GM06990 (cell line): ENCODE measurements around the gene AGL.
A peak's percentile ranks its signal among the peaks of the same experiment; 100 is the strongest.
"Not testable (repeated sequence)": the region's sequence is repeated elsewhere in the genome, so short reads cannot be mapped to it uniquely, and the experiment has no call there.

Experiments used
- DNase-seq: peaks from one replicate; pipeline ENCODE4 v3.0.0-alpha.2; 2011; ENCODE audit not compliant: insufficient read length; ENCODE audit errors: extremely low read depth
- H3K27me3 ChIP-seq: replicated peaks from 2 replicates; pipeline ENCODE4 v1.6.0; 2011; ENCODE audit warnings: low read length; ENCODE audit not compliant: control insufficient read depth, insufficient read depth
- H3K36me3 ChIP-seq: 2 replicates; pipeline ENCODE4 v1.5.1; 2011; ENCODE audit warnings: low read length; ENCODE audit not compliant: control insufficient read depth, insufficient read depth
- H3K4me3 ChIP-seq: replicated peaks from 2 replicates; pipeline ENCODE4 v1.5.1; 2011; ENCODE audit warnings: low read depth, mild to moderate bottlenecking, control low read depth, low read length
- TF ChIP-seq, protein P1 (sequence below): IDR thresholded peaks from 2 replicates; pipeline ENCODE4 v1.5.1; 2011; ENCODE audit warnings: low read length, control low read depth, mild to moderate bottlenecking, inconsistent platforms; ENCODE audit not compliant: insufficient read depth, poor library complexity, severe bottlenecking

AGL gene

DNA sequence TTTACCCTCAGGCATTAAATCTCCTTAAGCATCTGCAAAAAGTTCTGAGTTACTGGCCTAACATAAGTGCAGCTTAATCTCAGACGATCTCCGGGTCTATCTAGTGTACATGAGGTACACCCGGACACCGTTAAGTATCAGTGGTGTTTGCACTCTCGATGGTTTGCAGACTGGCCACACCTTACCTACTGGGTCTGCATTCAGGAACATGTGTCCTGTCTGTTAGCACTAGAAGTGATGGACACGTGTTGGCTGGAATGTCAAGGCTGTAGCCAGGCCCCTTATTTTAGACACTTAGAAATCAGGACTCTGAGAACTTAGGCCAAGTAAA lies 783 bp upstream of the AGL start:
- H3K27me3 ChIP-seq, result no peaks in the 10 kb centered on the region
- no peak for DNase-seq
- TF ChIP-seq, protein P1, sequence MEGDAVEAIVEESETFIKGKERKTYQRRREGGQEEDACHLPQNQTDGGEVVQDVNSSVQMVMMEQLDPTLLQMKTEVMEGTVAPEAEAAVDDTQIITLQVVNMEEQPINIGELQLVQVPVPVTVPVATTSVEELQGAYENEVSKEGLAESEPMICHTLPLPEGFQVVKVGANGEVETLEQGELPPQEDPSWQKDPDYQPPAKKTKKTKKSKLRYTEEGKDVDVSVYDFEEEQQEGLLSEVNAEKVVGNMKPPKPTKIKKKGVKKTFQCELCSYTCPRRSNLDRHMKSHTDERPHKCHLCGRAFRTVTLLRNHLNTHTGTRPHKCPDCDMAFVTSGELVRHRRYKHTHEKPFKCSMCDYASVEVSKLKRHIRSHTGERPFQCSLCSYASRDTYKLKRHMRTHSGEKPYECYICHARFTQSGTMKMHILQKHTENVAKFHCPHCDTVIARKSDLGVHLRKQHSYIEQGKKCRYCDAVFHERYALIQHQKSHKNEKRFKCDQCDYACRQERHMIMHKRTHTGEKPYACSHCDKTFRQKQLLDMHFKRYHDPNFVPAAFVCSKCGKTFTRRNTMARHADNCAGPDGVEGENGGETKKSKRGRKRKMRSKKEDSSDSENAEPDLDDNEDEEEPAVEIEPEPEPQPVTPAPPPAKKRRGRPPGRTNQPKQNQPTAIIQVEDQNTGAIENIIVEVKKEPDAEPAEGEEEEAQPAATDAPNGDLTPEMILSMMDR, result no peak

DNA sequence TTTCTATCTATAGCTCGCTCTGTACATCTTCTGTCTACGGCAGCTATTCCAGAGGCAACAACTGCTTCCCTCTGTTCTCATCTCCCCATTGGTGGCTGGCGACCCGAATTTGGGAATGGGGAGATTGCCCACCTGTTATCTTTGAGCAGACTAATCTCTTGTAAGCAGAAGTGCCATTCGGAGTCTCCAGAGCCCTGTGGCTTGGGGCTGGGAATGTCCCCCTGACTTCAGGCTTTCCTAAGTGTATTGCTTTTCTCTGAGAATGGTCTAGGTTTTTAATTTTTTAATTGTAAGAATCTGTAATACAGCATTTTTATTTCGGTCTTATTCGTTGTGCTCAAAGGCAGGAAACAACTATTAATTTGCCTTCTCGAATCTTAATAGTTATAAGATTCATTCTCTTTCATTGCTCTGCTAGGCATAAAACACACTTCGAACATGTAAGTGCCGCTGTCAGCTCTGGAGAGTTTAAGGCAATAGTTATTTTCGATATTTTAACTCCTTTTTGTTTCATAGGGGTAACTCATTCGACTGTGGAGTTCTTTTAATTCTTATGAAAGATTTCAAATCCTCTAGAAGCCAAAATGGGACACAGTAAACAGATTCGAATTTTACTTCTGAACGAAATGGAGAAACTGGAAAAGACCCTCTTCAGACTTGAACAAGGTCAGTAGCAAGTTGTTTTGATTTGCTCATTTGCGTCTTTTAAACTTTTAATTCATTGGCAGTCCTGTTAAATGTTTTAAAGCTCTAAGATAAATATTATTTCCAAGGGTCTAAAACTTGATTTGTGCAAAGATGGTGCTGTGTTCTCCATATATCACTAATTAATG lies 514 bp downstream of the AGL start:
- H3K4me3 ChIP-seq, result peak overlapping the region; percentile 80
- TF ChIP-seq, protein P1, result no peak
- H3K36me3 ChIP-seq, result no peaks in the 10 kb centered on the region
- no peak for DNase-seq
- no peaks in the 10 kb centered on the region for H3K27me3 ChIP-seq

More for the DNA sequence above, 783 bp upstream of the AGL start:
- no peaks in the 10 kb centered on the region for H3K36me3 ChIP-seq
- peak overlapping the region; percentile 80 for H3K4me3 ChIP-seq

DNA sequence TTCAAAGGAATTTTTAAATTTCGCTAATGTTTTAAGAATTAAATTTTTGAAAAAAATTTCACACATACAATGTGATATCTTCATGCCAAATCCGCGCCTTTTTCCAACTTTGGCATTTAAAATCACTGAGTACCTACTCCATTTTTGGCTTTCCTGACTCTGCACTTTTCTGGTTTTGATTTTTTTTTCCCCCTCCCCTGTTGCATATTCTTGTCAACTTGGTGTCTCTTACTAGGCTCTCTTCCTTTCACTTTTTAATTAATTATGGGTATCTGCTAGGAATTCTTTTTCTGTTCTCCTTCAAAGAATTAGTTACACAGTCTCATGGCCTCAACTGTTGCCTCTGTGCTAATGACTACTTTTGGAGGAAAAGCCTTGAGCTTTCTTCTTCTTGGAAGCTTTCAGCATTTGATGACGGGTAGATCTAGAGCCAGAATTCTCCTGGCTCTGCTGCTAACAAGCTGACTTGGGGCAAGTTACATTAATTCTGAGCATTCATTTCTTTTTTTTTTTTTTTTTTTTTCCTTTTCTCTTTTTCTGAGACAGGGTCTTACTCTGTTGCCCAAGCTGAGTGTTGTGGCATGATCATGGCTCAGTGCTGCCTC lies 1.8 kb downstream of the AGL start:
- TF ChIP-seq, protein P1, result no peak
- Histone ChIP-seq H3K36me3 (no peaks in the 10 kb centered on the region), H3K4me3 (no peak overlapping the region), H3K27me3 (no peaks in the 10 kb centered on the region)
- no peak for DNase-seq

DNA sequence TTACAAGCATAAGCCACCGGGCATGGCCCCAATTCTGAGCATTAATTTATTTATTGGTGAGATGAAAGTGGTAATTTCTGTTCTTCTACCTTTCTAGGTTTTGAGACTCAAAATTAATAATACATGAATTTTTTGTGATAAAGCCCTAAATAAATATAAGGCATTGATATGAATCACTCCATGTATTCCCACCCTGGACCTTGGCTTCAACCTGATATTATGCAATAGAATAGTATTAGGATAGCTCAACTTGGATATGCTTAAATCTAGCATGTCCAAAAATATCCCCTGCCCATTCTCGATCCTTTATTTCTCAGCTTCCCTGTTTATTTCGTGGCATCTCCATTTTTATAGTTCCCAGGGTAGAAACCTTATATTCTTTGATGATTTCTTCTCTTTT lies 2.5 kb downstream of the AGL start:
- TF ChIP-seq, protein P1, result no peak
- H3K27me3 ChIP-seq, result no peaks in the 10 kb centered on the region
- no peak for DNase-seq
- H3K4me3 ChIP-seq, result no peak overlapping the region
- no peaks in the 10 kb centered on the region for H3K36me3 ChIP-seq

DNA sequence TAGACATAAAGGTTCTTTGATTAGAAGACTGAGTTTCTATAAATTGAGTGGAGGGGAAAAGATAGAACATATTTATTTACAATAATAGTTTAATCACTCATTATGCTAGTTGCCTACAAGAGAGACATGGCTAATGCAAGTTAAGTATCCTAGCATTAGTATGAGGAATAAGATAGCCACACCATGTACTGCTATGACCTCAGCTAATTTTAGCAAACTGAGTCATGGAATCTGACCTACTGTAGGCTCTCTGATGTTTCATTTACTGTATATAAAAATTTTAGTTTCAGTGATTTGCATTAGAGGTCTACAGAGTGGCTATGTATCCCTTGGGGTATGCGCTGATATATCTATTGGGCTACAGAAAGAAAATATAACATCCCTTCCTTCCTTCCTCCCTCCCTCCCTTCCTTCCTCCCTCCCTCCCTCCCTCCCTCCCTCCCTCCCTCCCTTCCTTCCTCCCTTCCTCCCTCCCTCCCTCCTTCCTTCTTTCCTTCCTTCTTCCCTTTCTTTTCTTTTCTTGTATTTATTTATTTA lies 5.8 kb downstream of the AGL start:
- TF ChIP-seq, protein P1, result no peak
- Histone ChIP-seq H3K4me3 (no peak overlapping the region), H3K27me3 (no peaks in the 10 kb centered on the region), H3K36me3 (no peaks in the 10 kb centered on the region)
- no peak for DNase-seq

DNA sequence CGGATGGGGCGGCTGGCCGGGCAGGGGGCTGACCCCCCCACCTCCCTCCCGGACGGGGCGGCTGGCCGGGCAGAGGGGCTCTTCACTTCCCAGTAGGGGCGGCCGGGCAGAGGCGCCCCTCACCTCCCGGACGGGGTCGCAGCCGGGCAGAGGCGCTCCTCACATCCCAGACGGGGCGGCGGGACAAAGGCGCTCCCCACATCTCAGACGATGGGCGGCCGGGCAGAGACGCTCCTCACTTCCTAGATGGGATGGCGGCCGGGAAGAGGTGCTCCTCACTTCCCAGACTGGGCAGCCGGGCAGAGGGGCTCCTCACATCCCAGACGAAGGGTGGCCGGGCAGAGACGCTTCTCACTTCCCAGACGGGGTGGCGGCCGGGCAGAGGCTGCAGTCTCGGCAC lies 6.9 kb downstream of the AGL start:
- not testable (repeated sequence) for H3K4me3 ChIP-seq, DNase-seq, H3K27me3 ChIP-seq, H3K36me3 ChIP-seq
